K562 (cell line): ENCODE measurements around the gene FHIT. TPM values are rescaled to one million over a fixed set of nuclear protein-coding genes. Genes with fewer than 3 reads are reported as not detected.

Experiments
- GTF2A2 ChIP-seq: IDR thresholded peaks from 2 replicates; pipeline ENCODE4 v1.6.1; 2016; ENCODE audit warnings: mild to moderate bottlenecking, missing genetic modification characterization, missing compliant biosample characterization
- POLR2G ChIP-seq: fragments of 200-400 bp; formaldehyde crosslinking; IDR thresholded peaks from 2 replicates; pipeline ENCODE4 v1.6.1; 2017; ENCODE audit warnings: low read depth, mild to moderate bottlenecking, antibody characterized with exemption, low read length, moderate library complexity
- POU5F1 ChIP-seq: fragments of 150-350 bp; IDR thresholded peaks from 2 replicates; pipeline ENCODE4 v1.6.1; 2014; ENCODE audit warnings: borderline replicate concordance, low read length, low read depth, mild to moderate bottlenecking; ENCODE audit not compliant: partially characterized antibody
- RNF2 ChIP-seq: sonication (generic); IDR thresholded peaks from 2 replicates; pipeline ENCODE4 v1.6.1; 2016
- TEAD1 ChIP-seq, 2 experiments: fragments of 450-650 bp in 1 of 2; sonication (generic) in 1 of 2; formaldehyde crosslinking; IDR thresholded peaks; 2 replicates each; pipeline versions ENCODE4 v1.4.0 to v1.8.0; 2020 to 2022; ENCODE audit warnings: mild to moderate bottlenecking in 2 of 2, missing genetic modification reagents in 1 of 2
- U2AF2 ChIP-seq: fragments of 200-400 bp; formaldehyde crosslinking; optimal IDR thresholded peaks from 2 replicates; pipeline ENCODE3; 2017; ENCODE audit warnings: low read depth, mild to moderate bottlenecking, low read length
- ZNF3 ChIP-seq: fragments of 250-450 bp; sonication (Bioruptor Pico); IDR thresholded peaks from 2 replicates; pipeline ENCODE4 v1.5.0; 2021; ENCODE audit warnings: mild to moderate bottlenecking, moderate library complexity
- ZNF384 ChIP-seq: IDR thresholded peaks from 2 replicates; pipeline ENCODE4 v1.6.1; 2012; ENCODE audit warnings: low read depth, low read length, improper control_type of control experiment
- ZNF79 ChIP-seq: fragments of 250-450 bp; sonication (Bioruptor Pico); IDR thresholded peaks from 2 replicates; pipeline ENCODE4 v1.4.0; 2020; ENCODE audit warnings: low read depth, mild to moderate bottlenecking, moderate library complexity
- polyA plus RNA-seq, 8 experiments: library from polyadenylated mRNA; depleted of rRNA in 4 of 8; stranded (reverse) in 5 of 8; unstranded in 3 of 8; fragments of >200 nt; fragmentation: Nextera tagmentation in 2 of 8; fragmentation: Illumina TruSeq in 1 of 8; extraction: Ambion mirVana in 2 of 8; extraction: Trizol in 1 of 8; gene quantifications; 2 replicates each; pipeline versions ENCODE4 v1.2.1 to v1.2.3, GENCODE V29; 2011 to 2014; ENCODE audit warnings: inconsistent platforms in 1 of 8, missing spikeins in 1 of 8
- total RNA-seq, 7 experiments: library from RNA; depleted of rRNA in 6 of 7; stranded (reverse); fragments of >200 nt in 6 of 7; fragmentation: Illumina TruSeq in 2 of 7; extraction: Trizol in 2 of 7; gene quantifications; 2 replicates each; pipeline versions ENCODE4 v1.2.1 to v1.2.3, GENCODE V29; 2011 to 2021; ENCODE audit warnings: low replicate concordance in 1 of 7
- TF ChIP-seq, protein P1 (sequence below), 2 experiments: fragments of 450-650 bp in 1 of 2; sonication (generic) in 1 of 2; formaldehyde crosslinking in 1 of 2; IDR thresholded peaks; 2 replicates each; pipeline versions ENCODE4 v1.7.1 to v1.9.0; 2016 to 2022; ENCODE audit warnings: inconsistent platforms in 1 of 2, mild to moderate bottlenecking in 1 of 2, missing genetic modification reagents in 1 of 2
- TF ChIP-seq, protein P2 (sequence below): sonication (generic); formaldehyde crosslinking; IDR thresholded peaks from 2 replicates; pipeline ENCODE4 v1.8.0; 2022; ENCODE audit warnings: missing genetic modification reagents, mild to moderate bottlenecking, borderline replicate concordance
- TF ChIP-seq, protein P3 (sequence below): fragments of 250-450 bp; sonication (Bioruptor Pico); IDR thresholded peaks from 2 replicates; pipeline ENCODE4 v1.8.0; 2022; ENCODE audit warnings: inconsistent platforms, mild to moderate bottlenecking, moderate library complexity, borderline replicate concordance
- TF ChIP-seq, protein P4 (sequence below): fragments of 450-650 bp; IDR thresholded peaks from 2 replicates; pipeline ENCODE4 v1.6.1; 2016; ENCODE audit warnings: mild to moderate bottlenecking

Gene FHIT
- total and polyA plus RNA-seq, 9 of the 15 experiments (the other 6 are each of a cell fraction or from before 2014, with no cell fraction given) = 1.7 to 9.1 (median 4.3) TPM

DNA sequence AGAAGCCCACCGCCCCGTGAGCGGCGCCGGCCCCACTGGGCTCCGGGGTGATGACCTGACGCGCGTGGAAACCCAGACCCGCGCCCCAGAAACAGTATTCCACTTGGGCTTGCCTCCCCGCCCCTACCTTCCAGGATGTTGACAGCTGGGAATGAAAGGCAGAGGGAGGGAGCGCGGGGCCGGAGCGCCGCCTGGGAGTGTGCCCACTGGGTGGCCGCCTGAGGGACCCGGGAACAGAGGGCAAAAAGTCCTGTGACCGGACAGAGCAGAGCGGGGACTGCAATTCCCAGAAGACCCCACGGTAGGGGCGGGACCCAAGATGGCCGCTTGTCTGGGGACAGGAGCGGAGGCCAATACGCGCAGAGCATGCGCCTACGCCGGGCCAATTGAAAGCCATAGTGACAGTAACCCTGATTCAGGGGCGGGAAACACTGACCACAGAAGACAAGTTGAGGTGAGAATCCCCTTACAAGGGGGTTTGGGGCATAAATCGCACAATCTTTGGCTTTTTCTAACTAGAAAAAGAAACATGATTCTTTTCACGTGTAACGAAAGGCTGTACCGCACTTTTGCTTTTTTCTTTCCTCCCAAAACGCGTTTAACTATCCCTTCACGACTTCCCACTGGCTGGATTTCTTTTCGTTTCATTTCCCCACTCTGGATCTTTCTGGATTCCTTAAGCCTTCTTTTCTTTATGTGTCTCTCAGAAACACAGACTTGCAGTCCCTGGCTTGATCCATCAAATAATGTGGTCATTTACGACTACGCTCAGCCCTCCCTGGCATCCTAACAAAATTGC, at the start of gene FHIT (continued):
- TF ChIP-seq, protein P1, sequence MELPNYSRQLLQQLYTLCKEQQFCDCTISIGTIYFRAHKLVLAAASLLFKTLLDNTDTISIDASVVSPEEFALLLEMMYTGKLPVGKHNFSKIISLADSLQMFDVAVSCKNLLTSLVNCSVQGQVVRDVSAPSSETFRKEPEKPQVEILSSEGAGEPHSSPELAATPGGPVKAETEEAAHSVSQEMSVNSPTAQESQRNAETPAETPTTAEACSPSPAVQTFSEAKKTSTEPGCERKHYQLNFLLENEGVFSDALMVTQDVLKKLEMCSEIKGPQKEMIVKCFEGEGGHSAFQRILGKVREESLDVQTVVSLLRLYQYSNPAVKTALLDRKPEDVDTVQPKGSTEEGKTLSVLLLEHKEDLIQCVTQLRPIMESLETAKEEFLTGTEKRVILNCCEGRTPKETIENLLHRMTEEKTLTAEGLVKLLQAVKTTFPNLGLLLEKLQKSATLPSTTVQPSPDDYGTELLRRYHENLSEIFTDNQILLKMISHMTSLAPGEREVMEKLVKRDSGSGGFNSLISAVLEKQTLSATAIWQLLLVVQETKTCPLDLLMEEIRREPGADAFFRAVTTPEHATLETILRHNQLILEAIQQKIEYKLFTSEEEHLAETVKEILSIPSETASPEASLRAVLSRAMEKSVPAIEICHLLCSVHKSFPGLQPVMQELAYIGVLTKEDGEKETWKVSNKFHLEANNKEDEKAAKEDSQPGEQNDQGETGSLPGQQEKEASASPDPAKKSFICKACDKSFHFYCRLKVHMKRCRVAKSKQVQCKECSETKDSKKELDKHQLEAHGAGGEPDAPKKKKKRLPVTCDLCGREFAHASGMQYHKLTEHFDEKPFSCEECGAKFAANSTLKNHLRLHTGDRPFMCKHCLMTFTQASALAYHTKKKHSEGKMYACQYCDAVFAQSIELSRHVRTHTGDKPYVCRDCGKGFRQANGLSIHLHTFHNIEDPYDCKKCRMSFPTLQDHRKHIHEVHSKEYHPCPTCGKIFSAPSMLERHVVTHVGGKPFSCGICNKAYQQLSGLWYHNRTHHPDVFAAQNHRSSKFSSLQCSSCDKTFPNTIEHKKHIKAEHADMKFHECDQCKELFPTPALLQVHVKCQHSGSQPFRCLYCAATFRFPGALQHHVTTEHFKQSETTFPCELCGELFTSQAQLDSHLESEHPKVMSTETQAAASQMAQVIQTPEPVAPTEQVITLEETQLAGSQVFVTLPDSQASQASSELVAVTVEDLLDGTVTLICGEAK (IDR thresholded peaks at IDR 0.05) = no peak
- TF ChIP-seq, protein P1 (CRISPR knock-in tag; IDR thresholded peaks at IDR 0.05) = no peak
- TF ChIP-seq TEAD1 (CRISPR knock-in tag; IDR thresholded peaks at IDR 0.05) = no peak
- no peak for TF ChIP-seq ZNF3 (CRISPR knock-in tag)
- no peak for TF ChIP-seq RNF2
- TF ChIP-seq, protein P2, sequence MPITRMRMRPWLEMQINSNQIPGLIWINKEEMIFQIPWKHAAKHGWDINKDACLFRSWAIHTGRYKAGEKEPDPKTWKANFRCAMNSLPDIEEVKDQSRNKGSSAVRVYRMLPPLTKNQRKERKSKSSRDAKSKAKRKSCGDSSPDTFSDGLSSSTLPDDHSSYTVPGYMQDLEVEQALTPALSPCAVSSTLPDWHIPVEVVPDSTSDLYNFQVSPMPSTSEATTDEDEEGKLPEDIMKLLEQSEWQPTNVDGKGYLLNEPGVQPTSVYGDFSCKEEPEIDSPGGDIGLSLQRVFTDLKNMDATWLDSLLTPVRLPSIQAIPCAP (CRISPR knock-in tag) = no peak
- TF ChIP-seq, protein P3, sequence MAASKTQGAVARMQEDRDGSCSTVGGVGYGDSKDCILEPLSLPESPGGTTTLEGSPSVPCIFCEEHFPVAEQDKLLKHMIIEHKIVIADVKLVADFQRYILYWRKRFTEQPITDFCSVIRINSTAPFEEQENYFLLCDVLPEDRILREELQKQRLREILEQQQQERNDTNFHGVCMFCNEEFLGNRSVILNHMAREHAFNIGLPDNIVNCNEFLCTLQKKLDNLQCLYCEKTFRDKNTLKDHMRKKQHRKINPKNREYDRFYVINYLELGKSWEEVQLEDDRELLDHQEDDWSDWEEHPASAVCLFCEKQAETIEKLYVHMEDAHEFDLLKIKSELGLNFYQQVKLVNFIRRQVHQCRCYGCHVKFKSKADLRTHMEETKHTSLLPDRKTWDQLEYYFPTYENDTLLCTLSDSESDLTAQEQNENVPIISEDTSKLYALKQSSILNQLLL (CRISPR knock-in tag) = no peak
- no peak for TF ChIP-seq GTF2A2 (tag)
- no peak for TF ChIP-seq U2AF2
- TF ChIP-seq ZNF384 = no peak
- peak; percentile 85 for TF ChIP-seq POLR2G
- no peak for TF ChIP-seq ZNF79
- no peak for TF ChIP-seq POU5F1
- TF ChIP-seq, protein P4, sequence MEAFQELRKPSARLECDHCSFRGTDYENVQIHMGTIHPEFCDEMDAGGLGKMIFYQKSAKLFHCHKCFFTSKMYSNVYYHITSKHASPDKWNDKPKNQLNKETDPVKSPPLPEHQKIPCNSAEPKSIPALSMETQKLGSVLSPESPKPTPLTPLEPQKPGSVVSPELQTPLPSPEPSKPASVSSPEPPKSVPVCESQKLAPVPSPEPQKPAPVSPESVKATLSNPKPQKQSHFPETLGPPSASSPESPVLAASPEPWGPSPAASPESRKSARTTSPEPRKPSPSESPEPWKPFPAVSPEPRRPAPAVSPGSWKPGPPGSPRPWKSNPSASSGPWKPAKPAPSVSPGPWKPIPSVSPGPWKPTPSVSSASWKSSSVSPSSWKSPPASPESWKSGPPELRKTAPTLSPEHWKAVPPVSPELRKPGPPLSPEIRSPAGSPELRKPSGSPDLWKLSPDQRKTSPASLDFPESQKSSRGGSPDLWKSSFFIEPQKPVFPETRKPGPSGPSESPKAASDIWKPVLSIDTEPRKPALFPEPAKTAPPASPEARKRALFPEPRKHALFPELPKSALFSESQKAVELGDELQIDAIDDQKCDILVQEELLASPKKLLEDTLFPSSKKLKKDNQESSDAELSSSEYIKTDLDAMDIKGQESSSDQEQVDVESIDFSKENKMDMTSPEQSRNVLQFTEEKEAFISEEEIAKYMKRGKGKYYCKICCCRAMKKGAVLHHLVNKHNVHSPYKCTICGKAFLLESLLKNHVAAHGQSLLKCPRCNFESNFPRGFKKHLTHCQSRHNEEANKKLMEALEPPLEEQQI = no peak
